AG09319 (cell line): ENCODE measurements around the gene MLN.

Source experiments
- DNase-seq: peaks from one replicate; pipeline ENCODE4 v3.0.0-alpha.2; 2010; ENCODE audit warnings: low read depth; ENCODE audit errors: extremely low read depth
- TF ChIP-seq, protein P1 (sequence below): IDR thresholded peaks from 2 replicates; pipeline ENCODE4 v1.5.1; 2011; ENCODE audit warnings: low read depth, mild to moderate bottlenecking, inconsistent platforms, low read length, moderate library complexity

Gene MLN

DNA sequence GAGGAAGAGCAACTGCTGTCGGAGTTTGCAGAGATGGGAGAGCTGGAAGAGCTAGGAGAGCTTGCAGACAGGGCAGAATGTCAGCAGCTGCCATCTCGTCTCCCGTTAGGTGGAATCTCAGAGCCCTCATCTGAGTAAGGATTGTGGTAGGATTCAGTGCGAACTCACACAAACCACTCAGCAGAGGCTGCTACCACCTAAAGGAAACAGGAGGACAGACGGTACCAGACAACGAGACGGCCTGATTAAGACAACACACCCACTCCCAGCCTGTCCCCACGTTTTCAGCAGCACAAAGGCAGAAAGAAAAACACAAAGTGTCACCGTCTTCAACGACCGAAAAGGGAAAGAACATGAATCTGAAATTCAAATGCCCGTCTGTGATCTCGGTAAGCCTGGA lies 19.0 kb downstream of the MLN start:
- DNase-seq, result no peak
- TF ChIP-seq, protein P1, sequence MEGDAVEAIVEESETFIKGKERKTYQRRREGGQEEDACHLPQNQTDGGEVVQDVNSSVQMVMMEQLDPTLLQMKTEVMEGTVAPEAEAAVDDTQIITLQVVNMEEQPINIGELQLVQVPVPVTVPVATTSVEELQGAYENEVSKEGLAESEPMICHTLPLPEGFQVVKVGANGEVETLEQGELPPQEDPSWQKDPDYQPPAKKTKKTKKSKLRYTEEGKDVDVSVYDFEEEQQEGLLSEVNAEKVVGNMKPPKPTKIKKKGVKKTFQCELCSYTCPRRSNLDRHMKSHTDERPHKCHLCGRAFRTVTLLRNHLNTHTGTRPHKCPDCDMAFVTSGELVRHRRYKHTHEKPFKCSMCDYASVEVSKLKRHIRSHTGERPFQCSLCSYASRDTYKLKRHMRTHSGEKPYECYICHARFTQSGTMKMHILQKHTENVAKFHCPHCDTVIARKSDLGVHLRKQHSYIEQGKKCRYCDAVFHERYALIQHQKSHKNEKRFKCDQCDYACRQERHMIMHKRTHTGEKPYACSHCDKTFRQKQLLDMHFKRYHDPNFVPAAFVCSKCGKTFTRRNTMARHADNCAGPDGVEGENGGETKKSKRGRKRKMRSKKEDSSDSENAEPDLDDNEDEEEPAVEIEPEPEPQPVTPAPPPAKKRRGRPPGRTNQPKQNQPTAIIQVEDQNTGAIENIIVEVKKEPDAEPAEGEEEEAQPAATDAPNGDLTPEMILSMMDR, result no peak

DNA sequence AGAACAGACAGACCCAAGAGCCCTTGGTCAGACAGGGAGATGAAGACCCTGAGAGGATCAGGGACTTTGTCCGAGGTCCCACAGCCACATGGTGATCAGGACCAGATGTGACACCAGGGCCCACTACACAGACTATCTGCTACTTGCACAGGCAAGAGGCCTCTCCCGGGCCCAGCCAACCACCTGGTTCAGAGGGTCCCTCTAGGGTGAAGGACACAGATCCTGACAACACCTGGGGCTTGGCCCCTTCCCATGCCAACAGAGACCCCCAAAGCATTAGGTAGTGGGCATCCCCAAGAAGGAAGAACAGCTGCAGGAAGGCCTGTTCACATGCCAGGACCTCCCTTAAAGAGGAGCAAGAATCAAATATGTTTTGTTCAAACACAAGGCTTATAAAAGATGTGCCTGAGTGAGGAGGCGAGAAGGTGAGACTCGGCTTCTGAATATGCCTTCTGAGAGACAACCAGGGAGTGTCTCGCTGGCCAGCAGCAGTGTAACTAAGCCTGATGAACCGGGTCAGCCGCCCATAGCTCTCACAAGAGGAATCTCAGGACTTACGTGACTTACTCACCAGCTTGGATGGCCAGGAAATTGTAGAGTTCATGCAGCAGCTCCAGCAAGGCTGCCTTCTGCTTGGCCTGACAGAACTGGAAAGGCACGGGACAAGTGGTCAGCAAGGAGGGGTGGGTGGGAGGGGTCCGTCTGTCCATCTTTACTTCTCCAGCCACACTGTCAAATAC lies 19.9 kb downstream of the MLN start:
- TF ChIP-seq, protein P1, result no peak

DNA sequence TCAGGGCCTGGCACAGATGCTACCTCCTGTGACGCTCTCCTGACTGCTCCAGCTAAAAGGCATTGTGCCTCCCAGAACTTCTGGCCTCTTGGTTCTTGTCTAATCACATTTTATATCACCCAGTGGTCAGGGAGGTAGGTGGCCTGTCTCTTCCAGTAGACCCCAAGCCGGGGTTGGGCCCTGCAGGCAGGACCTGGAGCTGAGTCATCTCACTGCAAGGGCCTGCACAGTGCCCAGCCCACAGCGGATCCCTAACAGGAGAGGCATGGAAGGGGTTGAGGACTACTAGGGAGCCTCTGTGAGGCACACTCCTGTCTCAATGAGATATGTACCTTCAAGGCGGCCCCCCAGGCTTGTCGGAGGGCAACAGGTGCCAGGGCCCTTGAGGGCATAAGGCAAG lies 21.2 kb downstream of the MLN start:
- TF ChIP-seq, protein P1, result no peak
- no peak for DNase-seq

More for the DNA sequence above, 19.9 kb downstream of the MLN start:
- DNase-seq, result no peak

DNA sequence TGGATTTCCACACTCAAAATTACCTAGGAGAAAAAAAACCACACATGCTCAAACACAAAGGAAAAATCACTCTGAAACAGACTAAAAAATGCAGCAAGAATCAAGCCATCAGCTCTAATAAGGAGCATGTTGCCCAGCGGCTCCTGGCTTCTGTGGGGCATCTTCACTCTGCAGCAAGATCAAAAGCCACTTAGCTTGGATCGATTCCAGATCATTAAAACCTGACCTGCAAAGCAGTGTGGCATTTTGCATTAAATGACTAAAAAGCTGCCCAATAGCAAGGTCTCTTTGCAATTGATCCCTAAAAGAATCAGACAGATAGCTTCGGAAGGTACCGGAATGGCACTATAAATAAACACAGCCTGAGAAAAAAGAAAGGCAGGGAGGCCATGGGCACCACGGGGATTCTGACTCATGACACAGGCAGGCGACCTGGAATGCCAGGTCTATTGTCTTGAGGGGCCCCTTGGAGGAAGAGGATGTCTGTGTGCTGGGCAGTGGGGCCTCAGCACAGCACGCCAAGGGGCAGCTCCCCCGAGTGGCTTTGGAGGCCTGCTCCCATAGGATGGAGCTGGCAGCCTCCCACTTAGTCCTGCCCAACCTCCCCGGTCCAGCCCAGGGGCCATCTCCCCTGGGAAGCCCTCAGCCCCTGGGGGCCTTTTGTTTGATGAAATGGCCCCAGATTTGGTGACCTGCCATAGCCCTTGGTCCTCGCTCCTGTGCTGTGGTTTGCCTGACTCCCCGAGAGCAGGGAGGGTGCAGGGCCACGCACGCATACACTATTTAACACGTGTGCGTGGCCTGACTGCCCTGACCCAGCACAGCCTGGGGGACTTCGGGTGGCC lies 22.4 kb downstream of the MLN start:
- TF ChIP-seq, protein P1, result no peak
- DNase-seq, result no peak

DNA sequence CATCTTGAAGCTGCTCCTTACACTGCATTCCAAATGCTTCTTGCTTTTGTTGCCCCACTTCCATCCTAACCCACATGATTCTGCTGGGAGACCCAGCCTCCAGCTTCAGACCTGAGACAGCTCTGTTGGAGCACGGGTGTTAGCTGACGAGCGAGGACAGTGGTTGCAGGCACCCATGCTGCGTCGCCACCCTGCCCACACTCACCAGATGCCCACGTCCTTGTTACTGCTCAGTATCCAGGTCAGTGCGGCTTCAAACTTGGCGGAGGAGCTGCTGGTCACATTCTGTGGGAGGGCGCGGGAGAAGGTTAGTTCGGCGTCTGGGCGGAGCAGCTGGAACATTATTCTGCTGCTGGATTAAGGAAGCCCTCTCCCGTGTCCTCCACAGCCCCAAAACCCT lies 23.9 kb downstream of the MLN start:
- TF ChIP-seq, protein P1, result no peak

DNA sequence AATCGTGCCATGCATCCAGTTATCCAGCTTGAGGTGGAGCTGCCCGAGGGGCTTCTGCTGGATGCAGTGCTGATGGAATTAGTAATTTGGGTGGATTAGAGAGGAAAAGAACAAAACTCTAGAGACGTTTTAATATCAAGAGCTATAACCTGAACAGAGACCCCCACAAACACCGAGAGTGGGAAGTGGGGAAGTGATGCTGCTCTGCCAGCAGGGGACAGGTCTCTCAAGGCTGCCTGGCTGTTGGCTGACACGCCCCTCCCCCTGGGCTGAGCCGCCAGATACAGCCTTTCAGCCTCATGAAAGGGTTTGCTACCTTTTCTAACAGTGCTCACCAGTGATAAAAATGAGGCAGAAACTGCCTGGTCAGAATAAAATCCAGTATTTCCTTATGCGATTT lies 24.5 kb downstream of the MLN start:
- TF ChIP-seq, protein P1, result no peak
- DNase-seq, result no peak

More for the DNA sequence above, 23.9 kb downstream of the MLN start:
- no peak for DNase-seq

DNA sequence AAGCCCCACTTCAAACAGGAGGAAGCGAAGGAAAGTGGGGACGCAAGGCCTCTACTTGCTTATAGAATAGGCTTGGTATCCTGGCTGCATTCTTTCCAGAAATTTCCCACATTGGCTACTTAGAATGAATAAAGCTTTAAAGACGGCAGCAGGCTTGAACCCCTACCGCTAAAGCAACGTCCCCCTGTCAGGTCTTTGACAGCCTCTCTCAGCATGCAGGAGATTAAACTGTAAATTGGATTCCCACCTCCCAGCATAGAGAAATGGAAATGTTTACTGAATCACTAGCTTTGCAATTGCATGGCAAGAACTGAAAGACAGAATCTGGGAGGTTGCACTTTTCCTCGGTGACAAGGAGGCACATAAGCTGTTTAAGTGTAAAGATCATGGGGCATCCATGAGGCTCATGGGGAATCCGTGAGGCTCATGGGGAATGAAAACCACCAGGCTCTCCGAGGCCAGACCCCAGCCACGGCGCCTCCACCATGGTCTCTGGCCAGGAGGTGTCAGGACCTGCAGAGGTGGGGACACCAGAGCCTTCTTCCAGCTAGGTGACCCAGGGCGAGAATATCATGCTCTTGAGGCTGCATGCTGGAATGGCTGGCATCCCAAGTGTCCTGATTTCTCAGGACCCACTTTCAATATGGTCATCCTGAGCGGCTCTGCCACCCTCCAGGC lies 25.2 kb downstream of the MLN start:
- DNase-seq, result no peak

More for the DNA sequence above, 25.2 kb downstream of the MLN start:
- TF ChIP-seq, protein P1, result no peak
